Endometrium (tissue), 2 donors: Measurements from ENCODE around the gene DNLZ.
"Not testable (repeated sequence)": the region's sequence is repeated elsewhere in the genome, so short reads cannot be mapped to it uniquely, and the experiment has no call there.

Experiments
- FAIRE-seq: peaks from 2 replicates; lab custom pipeline; 2012; peaks lifted over from hg19 to GRCh38; lab: Jason Lieb, UNC
- donor health status: control.
- donor health status: control.

The DNLZ gene

GRCh38 chr9:136363106-136363948 is at the start of gene DNLZ:
Gene DNLZ, minus strand, starts transcription at chr9:136363744. Its CDS starts 30 bp downstream, at chr9:136363714.
- FAIRE-seq: no peak

DNA sequence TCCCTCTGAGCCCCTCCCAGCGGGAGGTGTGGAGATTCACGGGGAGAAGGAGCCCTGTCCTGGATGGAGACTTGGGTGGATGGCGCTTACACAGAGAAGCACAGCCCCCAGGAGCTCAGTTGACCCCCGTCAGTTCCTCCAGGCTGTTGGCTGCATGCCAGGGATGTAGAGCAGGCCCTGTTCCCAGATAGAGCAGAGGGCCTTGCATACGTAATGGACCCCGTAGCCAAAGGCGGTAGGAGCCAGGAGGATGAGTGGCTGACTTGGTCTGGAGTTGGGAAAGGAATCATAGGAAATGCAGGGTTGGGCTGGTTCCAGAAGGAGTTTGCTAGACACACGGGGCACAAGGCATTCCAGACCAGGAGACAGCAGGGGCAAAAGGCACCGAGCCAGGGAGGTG is 49.4 kb upstream of the DNLZ start:
- FAIRE-seq: no peak

- no peak for FAIRE-seq
Observed at GRCh38 chr9:136411378-136411777, 47.8 kb upstream of the DNLZ start.

GRCh38 chr9:136410500-136411287 is 47.1 kb upstream of the DNLZ start, which contains the start of the genes ENTR1 and PMPCA:
Gene ENTR1, minus strand, starts transcription at chr9:136410614. Its CDS starts 217 bp downstream, at chr9:136410397.
Gene PMPCA, plus strand, starts transcription at chr9:136410658. Its CDS starts 11 bp downstream, at chr9:136410669.
- no peak for FAIRE-seq

DNA sequence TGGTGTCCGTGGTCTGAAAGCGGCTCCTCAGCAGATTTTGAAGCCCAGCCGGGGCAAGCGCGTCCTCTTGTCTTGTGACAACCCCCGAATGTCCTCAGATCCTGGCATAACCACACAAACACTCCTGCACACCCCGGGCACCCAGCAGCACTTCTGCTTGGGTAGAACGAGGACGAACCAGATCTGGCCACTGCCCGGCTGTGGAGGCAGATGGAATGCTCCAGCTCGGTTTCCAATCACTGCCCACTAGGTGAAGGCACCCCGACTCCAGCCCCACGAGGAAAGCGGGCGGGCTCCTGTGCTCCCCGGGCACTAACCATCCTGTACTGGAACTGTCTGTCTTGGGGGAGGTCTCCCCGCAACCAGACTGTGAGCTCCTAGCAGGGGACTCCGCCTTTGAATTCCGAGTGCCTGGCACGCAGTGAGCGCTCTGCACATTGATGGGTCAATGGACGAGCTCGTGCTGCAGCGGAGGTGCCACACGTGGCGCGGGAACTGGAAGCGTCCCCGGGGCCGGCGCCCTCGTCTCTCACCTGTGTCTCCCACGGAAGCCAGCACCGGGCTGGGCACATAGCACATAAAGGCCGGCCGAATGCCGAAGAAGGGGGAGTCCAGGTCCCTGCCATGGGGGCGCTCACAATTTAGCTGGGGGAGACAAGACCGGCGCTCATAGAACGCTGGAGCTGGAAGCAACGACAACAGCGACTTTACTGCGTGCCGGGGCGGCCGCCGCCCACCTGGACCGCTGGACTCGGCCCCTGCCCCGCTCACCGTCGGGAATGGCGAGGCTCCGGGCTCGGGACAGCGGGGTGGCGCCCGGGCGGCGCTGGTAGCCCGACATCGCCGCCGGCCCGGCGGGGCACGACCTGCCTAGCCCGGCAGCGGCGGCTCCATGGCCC is 46.3 kb upstream of the DNLZ start:
- FAIRE-seq: no peak

DNA sequence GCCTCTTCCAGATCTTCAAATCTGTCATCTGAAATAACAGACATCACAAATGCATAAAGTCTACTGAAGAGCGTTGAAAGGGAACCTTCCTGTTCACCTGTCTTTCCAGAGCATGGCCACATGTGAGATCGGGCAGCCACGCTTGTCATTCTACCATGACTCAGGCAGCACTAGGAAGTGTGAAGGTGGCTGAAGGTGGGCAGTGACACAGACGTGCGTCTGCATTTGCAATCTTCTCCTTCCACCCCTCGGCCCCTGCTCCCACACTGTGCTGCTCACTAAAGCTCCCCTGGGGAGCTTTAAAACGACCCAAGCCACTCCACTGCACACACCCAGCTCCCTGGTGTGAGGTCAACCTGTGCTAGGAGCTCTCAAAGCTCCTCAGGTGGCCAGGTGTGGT is 44.4 kb upstream of the DNLZ start:
- no peak for FAIRE-seq

DNA sequence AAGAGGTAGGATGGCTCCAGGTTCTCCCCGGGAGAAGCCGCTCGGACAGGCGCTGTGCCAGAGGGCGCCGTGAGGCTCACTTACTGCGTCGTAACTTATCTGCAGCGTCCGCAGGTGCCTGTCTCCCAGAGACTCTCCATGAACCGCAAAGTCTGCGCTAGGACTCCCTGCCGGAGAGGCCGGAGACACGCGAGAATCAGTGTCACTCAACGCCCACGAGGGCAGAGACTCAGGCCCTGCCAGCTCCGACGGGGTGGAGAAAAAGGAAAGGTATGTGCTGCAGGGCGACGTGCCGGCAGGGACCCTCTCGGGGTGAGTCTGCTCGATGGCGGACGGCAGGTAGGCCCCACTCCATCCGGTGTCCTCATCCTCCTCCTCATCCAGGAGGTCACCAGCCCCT is 43.5 kb upstream of the DNLZ start:
- FAIRE-seq: not testable (repeated sequence)

- not testable (repeated sequence) for FAIRE-seq
Observed at GRCh38 chr9:136405904-136406303, 42.4 kb upstream of the DNLZ start.

DNA sequence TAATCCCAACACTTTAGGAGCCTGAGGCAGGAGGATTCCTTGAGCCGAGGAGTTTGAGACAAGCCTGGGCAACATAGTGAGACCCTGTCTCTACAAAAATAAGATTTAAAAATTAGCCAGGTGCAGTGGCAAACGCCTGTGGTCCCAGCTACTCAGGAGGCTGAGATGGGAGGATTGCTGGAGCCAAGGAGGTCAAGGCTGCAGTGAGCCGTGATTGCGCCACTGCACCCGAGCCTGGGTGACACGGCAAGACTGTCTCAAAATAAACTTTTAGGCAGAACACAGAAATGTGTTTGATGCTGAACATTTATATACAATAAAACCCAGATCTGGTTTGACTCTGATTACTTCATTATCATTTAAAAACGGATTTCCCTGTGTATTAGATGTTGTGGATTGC is 41.9 kb upstream of the DNLZ start:
- FAIRE-seq: no peak

DNA sequence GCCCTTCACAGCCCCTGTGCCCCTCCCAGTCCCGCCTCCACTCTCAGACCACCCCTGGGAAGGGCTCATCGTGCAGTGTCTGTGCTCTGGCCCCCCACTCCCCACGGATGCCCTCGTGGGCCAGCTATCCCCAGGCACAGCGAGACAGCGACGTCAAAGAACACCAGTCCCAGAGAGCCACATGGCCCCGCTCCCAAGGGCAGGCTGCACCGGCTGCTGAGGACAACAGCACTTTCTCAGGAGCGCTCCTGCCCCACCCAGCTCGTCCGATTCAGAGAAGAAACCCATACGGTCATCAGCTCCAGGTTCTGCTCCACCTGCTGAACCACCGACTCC is 41.2 kb upstream of the DNLZ start:
- no peak for FAIRE-seq

DNA sequence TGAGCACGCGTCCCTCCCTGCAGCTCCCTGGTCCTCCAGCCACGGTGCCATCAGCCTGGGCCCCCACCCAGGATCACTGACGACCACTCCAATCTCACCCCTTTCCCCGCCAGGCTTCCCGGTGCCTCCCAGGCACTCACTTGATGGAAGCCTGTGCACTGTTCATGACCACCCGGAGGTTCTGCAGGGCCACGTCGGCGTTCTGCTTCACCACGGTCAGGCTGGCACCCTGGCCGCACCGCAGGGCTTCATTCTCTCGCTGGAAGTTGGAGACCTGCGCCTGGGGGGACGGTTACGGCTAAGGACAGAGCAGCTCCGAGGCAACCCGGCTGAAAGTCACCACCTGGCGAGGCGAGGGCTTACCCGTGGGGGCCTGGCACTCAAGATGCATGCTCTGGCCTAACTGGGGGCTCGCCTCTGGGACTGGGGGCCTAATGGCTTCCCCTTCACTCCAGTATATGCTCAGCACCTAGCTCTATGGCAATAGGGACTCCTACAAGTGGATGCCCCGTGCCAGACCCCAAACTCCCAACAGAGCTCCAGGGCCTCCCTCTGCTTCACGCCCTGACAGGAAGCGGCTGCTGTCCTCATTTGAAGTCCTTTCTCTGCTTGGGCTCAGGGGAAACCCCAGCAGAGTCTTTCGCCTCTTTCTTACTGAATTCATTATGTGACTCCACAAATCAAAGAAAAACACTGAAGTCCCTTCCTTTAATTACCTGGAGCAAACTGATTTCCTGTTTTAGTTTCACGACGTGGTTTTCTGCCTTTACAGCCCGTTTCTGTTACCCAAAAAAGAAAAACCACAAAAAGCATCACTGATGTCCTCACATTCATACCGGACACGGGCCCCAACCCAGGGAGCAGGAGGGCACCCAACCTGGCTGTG is 40.6 kb upstream of the DNLZ start:
- FAIRE-seq: no peak

DNA sequence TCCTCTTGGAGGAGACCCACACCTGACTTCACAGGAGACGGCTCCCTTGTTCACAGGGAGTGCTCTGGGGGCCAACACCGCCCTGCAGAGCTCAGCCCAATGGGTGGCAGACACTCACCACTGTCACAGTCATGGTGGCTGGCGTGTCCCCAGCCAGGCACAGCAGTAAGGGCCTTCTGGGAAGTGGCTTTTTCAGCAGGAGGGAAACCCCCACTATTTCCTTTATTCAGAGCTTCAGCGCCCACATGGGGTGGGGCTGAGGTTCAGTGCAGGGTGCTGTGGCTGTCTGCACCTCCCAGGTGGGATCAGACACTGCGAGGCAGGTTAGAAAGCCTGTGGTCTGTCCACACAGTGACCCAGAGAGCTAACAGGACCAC is 40.0 kb upstream of the DNLZ start:
- FAIRE-seq: no peak

DNA sequence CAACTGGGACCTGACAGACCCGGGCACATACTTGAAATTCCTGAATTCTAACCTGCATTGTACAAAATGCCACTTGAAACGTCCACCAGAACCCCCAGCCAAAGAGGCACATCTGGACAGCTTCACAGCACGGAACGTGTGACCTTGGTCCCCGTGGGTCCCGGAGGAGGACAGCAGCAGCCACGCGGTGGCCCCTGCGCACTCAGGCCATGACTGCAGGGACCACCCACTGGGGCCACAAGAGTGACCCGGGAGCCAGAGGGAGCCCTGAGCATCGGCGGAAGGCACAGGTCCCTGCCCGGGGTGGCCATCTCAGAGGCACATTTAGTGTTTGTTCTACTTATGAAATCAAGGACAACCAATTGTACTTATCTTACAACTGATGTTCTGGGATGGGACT is 38.5 kb upstream of the DNLZ start:
- FAIRE-seq: no peak

DNA sequence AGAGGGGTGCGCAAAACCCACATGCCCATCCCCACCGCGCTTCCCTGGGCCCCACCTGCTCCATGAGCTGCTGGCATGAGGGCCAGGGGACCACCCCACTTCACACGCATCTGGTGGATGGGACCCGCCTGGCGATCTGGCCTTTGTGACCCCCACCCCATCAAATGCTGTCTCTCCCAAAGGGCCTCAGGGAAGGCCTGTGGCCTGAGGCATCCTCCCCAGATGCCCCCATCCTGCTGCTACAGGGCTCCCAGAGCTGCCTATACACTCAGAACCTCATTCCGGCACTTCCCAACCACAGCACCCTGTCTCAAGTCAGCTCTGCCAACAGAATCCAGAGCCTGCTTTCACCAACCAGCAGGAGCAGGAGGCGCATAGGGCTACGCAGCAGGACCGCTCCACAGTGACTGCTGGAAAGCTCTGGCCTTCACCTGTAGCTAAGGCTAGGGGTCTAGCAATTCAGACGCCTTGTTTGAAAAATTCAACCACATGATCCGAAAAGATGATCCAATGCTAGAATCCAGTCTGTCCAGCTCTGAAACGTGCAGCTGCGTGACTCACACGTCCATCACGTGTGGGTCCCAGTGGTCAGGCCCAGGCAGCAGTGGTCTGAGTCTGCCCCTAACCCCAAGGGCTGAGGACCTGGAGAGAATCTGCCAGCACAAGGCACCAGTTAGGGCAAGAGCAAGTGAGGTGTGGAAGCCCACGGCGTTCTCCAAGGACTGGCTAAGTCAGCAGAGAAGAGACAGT is 37.8 kb upstream of the DNLZ start:
- FAIRE-seq: no peak

DNA sequence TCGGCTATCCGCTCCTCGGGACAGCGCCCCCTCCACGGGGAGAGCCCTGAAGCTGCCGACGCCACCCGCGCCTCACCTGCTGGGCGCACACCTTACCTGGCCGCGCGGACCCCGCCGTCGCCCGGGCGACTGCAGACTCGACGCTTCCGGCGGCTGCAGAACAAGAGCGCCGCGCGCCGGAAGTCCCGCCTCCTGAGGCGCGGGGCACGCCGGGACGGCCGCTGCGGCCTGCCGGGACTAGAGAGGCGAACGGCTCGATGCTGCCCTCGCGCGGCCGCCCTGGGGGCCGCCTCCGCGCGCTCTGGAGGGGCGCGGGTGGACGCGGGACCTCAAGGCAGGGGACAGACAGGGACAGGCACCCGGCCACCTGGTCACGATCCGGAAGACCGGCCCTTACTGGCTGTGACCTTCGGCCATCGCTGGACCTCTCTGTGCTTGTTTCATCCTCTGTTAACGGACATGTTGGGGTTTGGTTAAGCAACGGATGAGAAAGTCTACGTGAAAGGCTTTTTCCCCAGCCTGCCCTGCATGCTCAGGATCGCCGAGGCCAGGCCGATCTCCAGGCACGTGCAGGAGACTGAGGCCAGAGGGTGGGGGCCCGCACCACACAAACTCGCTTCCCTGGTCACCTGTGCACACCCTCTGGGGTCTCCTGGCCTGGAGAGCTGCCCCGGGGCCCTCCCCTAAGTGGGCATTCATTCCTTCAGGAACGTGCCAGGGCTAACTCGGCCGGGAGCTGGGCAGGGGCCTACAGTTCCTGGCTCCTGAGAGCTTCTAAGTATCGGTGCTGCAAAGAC is 36.7 kb upstream of the DNLZ start, which contains the start of gene SNAPC4:
Gene SNAPC4 (minus strand): TSS at position 133 of the 797 bp plus-strand sequence. CDS start 1,742 bp downstream, outside the sequence.
- no peak for FAIRE-seq

GRCh38 chr9:136399176-136400037 is 35.9 kb upstream of the DNLZ start:
- no peak for FAIRE-seq

DNA sequence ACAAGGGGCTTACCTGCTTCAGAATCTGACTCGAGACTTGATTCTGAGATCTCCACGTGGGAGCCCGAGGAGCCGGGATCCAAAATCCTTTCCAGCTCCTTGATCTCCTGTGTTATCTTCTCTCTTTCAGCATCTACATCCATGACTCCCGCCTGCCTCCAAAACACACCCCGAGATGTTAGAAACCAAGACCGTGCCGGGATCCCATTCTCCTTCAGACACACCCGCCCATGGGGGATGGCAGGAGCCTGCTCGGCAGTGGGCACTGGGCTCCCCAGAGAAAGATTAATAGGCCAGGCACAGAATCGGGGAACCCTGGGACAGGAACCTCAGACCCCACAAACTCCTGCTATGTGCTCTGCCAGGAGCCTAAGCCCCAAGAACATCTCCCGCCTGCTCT is 34.7 kb upstream of the DNLZ start:
- no peak for FAIRE-seq

DNA sequence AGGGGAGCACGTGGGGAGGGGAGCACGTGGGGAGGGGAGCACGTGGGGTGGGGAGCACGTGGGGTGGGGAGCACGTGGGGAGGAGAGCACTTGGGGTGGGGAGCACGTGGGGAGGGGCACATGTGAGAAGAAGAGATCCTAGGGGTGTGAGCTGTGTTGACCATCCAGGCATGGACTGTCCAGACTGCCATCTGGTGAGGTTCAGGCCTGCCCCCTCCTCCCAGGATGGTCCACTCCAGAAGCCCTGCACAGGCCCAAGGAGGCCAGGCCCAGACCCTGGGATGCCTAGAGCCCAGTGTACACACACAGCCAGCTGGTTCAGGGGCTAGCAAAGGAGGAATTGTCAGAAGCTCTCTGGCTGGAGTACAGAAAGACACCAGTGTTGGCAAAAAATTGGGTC is 34.1 kb upstream of the DNLZ start:
- FAIRE-seq: no peak

GRCh38 chr9:136396219-136396515 is 32.6 kb upstream of the DNLZ start:
- FAIRE-seq: no peak
